ENCODE data around the gene CTIF.

CTIF gene

GRCh38 chr18:48800876-48801727 is 262.3 kb downstream of the CTIF start:
- Mint-ChIP-seq H3K4me3 (no peak overlapping the region), H3K27ac (no peak overlapping the region), H3K9me3 (no peaks in the 10 kb centered on the region), H3K36me3 (ENCODE audit: low read depth) (peaks cover 18% of the 10 kb centered on the region), H3K4me1 (peaks cover 49% of the 10 kb centered on the region), H3K27me3 (ENCODE audit: low read depth, poor library complexity) (peaks cover 9% of the 10 kb centered on the region)
- TF ChIP-seq, protein P1, sequence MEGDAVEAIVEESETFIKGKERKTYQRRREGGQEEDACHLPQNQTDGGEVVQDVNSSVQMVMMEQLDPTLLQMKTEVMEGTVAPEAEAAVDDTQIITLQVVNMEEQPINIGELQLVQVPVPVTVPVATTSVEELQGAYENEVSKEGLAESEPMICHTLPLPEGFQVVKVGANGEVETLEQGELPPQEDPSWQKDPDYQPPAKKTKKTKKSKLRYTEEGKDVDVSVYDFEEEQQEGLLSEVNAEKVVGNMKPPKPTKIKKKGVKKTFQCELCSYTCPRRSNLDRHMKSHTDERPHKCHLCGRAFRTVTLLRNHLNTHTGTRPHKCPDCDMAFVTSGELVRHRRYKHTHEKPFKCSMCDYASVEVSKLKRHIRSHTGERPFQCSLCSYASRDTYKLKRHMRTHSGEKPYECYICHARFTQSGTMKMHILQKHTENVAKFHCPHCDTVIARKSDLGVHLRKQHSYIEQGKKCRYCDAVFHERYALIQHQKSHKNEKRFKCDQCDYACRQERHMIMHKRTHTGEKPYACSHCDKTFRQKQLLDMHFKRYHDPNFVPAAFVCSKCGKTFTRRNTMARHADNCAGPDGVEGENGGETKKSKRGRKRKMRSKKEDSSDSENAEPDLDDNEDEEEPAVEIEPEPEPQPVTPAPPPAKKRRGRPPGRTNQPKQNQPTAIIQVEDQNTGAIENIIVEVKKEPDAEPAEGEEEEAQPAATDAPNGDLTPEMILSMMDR (IDR thresholded peaks at IDR 0.05): no peak
- DNase-seq: no peak

DNA sequence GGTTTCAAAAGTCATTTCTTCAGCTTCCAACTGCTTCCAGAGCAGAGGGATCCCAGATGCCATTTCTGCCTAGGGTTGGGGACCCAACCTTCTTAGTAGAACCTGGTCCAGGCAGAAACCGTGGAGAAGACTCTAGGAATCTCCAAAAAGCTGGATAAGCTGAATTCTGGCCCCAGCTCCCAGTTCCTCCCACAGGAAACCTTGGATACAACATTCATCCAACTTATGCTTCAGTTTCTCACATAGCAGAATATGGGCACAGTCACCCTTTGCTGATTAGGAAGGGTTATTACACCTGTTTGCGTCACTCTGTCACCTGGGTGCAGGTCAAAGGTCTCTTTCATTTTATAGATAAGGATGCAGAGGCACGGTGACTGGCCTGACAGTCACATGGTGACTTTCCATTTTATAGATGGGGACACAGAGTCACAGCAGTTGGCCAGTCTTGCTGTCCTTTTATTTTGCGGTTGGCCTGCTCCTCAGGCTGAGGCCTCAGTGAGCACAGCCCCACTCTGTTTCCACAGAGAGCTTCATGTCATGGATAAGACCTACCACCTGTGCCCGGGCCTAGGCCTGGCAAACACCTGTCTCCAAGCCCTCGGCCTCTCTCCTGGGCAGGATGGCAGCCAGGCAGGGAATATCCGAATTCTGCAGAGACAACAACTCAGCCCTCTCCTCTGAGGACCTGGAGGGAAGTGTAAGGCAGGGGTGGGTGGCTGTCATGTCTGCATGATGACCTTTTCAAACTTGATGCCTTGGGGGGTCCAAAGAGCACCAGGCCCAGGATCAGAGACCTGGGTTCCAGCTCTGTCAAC is 263.1 kb downstream of the CTIF start:
- Mint-ChIP-seq H3K27ac (peak overlapping the region; percentile 50), H3K4me1 (peaks cover 52% of the 10 kb centered on the region), H3K27me3 (ENCODE audit: low read depth, poor library complexity) (peaks cover 9% of the 10 kb centered on the region), H3K36me3 (ENCODE audit: low read depth) (peaks cover 12% of the 10 kb centered on the region), H3K4me3 (no peak overlapping the region), H3K9me3 (no peaks in the 10 kb centered on the region)
- DNase-seq: no peak
- TF ChIP-seq, protein P1 (IDR thresholded peaks at IDR 0.05): no peak

DNA sequence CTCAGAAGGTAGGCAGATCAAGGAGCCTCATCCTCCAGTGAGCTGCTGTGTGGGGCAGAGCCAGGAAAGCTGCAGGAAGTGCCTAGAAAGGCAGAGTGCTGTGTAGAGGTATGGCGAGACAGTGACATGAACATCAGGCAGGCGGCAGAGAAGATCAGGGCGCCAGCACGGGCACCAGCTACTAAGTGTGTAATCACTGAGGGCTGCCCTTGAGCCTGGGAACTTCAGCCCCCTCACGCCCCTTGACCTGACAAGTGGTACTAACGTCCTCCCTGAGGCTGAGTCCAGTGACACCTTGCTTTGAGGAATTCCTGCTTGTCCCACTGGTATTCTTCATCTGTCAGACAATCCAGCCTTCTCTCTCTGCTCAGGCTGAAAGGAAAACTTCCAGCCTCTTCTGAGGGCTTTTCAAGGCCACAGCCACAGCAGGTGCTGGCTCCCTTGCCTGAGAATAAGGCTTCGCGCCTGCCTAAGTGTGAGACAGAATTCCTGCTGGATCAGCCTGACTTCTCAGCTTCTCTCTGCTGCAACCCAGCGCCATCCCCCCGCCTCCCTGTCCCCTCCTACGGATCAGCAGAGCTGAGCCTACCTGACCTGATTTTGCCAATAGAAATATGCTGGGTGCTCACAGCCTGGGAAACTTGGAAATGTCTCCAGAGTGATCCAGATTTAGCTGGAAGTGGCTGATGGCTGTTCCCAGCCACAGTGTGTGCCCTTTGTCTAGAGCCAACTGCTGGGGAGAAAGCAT is 263.9 kb downstream of the CTIF start:
- no peak overlapping the region for H3K4me3 Mint-ChIP-seq

DNA sequence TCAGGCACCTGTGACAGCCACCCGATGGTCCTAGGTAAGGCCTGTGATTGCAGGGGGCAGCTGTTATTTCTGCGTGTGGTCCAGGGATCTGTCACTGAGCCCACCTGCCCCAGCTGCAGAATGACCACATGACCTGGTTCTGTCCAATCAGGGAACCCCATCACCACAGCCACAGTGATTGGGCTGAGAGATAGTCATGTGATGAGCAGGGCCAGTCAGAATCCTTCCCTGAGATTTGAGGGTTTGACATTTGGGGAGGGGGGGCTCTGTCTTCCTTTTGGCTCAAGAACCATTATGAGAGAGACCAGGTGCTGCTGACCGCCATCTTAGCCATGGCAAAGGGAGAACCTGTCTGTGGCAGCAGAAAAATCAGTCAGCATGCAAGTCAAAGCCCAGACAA is 264.7 kb downstream of the CTIF start:
- no peaks in the 10 kb centered on the region for H3K9me3 Mint-ChIP-seq
- no peak overlapping the region for H3K4me3 Mint-ChIP-seq
- H3K36me3 Mint-ChIP-seq (ENCODE audit: low read depth): peaks cover 12% of the 10 kb centered on the region
- DNase-seq: no peak
- peaks cover 50% of the 10 kb centered on the region for H3K4me1 Mint-ChIP-seq
- H3K27ac Mint-ChIP-seq: no peak overlapping the region
- peaks cover 9% of the 10 kb centered on the region for H3K27me3 Mint-ChIP-seq (ENCODE audit: low read depth, poor library complexity)
- TF ChIP-seq, protein P1 (IDR thresholded peaks at IDR 0.05): no peak

More for the DNA sequence above, 263.9 kb downstream of the CTIF start:
- Mint-ChIP-seq H3K27ac (peak overlapping the region; percentile 90), H3K36me3 (ENCODE audit: low read depth) (peaks cover 12% of the 10 kb centered on the region), H3K27me3 (ENCODE audit: low read depth, poor library complexity) (peaks cover 9% of the 10 kb centered on the region), H3K4me1 (peaks cover 54% of the 10 kb centered on the region), H3K9me3 (no peaks in the 10 kb centered on the region)
- TF ChIP-seq, protein P1 (IDR thresholded peaks at IDR 0.05): no peak
- DNase-seq: peak; percentile 32

DNA sequence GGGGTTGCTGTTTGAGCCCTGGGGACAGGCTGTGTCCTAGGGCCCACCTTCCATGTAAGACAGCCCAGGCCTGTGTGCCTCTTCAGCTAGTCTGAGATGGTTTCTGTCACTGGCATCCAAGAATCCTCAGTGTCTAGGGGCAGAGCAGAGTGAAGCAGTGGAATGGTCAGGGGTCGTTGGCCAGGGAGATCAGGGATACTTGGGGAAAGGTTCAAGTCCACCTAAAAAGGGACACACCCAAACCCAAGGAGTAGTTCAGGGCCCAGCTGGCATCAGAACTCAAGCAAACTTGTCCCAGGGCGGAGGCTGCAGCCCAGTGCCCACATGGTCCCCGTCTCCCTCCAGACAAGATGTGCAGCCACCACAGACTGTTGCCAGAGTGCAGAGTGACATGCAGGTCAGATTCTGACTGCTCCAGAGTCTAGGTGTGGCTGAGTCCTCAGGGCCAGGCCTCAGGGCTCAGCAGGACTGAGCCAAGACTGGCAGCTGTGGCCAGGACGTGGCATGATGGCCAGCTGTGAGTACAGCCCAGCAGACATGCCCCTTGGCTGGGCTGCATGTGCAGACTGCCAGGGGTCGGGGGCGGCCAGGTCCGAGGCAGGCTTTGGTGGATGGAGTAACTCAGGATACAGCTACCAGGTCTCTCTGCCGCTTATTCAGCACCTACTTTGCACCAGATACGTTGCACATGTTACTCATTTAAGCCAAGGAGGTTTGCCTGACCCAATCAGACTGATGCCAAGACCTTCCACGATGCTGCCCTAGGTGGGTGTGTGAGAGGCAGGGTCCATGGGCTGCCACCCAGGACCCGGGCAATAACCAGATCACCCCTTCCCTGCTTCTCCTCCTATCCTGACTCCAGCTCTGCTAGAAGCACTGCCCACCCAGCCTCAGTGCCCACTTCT is 265.4 kb downstream of the CTIF start:
- H3K27me3 Mint-ChIP-seq (ENCODE audit: low read depth, poor library complexity): peaks cover 9% of the 10 kb centered on the region
- H3K4me1 Mint-ChIP-seq: peaks cover 56% of the 10 kb centered on the region
- peak; percentile 0 for DNase-seq
- TF ChIP-seq, protein P1 (IDR thresholded peaks at IDR 0.05): no peak
- no peaks in the 10 kb centered on the region for H3K9me3 Mint-ChIP-seq
- no peak overlapping the region for H3K27ac Mint-ChIP-seq
- peaks cover 12% of the 10 kb centered on the region for H3K36me3 Mint-ChIP-seq (ENCODE audit: low read depth)
- H3K4me3 Mint-ChIP-seq: no peak overlapping the region
